ENCODE data around the gene MYRIP. TPM values are rescaled to one million over a fixed set of nuclear protein-coding genes. Genes with fewer than 3 reads are reported as not detected.

The MYRIP gene
- polyA plus RNA-seq, 4 donors = 0.81 to 4.5 (median 2.5) TPM

DNA sequence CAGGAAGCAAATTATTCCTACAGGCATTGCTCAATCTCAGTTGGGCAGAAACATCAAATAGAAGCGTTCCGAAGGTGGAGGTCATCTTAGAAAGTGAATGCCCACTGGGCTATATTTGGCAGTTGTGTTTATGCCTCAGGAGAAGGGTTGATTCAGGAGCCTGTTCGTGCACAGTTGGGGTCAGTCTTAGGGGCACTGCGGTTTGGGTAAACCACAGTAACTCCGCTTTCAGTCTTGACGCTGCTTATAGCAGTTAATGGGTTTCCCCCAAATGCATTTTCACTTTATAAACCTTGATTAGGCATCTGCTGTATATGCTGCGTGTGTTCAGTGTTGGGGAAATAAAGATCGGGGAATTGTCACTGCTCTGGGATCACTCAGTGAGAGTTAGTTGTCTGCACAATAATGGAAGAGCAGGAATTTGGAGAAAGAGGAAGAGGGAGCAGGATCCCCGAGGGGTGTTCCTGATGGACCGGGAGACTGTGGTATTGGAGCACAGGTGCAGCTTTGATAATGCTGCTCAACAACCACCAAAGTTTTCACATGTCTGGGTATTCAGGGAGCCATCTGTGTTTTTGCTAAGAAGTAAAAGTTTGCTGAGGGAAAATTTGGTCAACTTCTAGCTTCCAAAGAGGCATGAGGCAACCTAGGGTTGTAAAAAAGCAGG is 375.8 kb downstream of the MYRIP start:
- no peak for FAIRE-seq
- DNase-seq = no peak
- H3K4me3 ChIP-seq (ENCODE audit: low read depth in 1 of 3, low read length in 3 of 3) = no peak overlapping the region
- 67 to 81% (median 72%) methylated on average over 10 of the region's 10 CpGs for WGBS, 3 donors
- H3K4me1 ChIP-seq (ENCODE audit: control insufficient read depth in 3 of 3, insufficient read depth in 2 of 3, low read depth in 1 of 3, low read length in 2 of 3) = no peaks in the 10 kb centered on the region
- peaks cover 0 to 2% (median 0%) of the 10 kb centered on the region in 3 donors for H3K36me3 ChIP-seq (ENCODE audit: control insufficient read depth in 3 of 3, insufficient read depth in 2 of 3, low read depth in 1 of 3, low read length in 3 of 3)
- H3K27me3 ChIP-seq (ENCODE audit: control insufficient read depth in 3 of 3, insufficient read depth in 3 of 3, low read length in 3 of 3) = no peaks in the 10 kb centered on the region
- H3K27ac ChIP-seq (ENCODE audit: low read depth in 1 of 3, low read length in 2 of 3) = no peak overlapping the region
- no peaks in the 10 kb centered on the region for H3K9me3 ChIP-seq (ENCODE audit: control insufficient read depth in 2 of 2, insufficient read depth in 1 of 2, low read depth in 1 of 2, low read length in 1 of 2)

- H3K27me3 ChIP-seq (ENCODE audit: control insufficient read depth in 3 of 3, insufficient read depth in 3 of 3, low read length in 3 of 3) = no peaks in the 10 kb centered on the region
- H3K27ac ChIP-seq (ENCODE audit: low read depth in 1 of 3, low read length in 2 of 3) = no peak overlapping the region
- H3K4me3 ChIP-seq (ENCODE audit: low read depth in 1 of 3, low read length in 3 of 3) = no peak overlapping the region
- DNase-seq (peak in 1 of 2 donors; percentile 30), FAIRE-seq (no peak)
- H3K9me3 ChIP-seq (ENCODE audit: control insufficient read depth in 2 of 2, insufficient read depth in 1 of 2, low read depth in 1 of 2, low read length in 1 of 2) = no peaks in the 10 kb centered on the region
- no peaks in the 10 kb centered on the region for H3K4me1 ChIP-seq (ENCODE audit: control insufficient read depth in 3 of 3, insufficient read depth in 2 of 3, low read depth in 1 of 3, low read length in 2 of 3)
- H3K36me3 ChIP-seq (ENCODE audit: control insufficient read depth in 3 of 3, insufficient read depth in 2 of 3, low read depth in 1 of 3, low read length in 3 of 3) = peaks cover 0 to 5% (median 0%) of the 10 kb centered on the region in 3 donors
- 33 to 69% (median 48%) methylated on average over 2 of the region's 2 CpGs for WGBS, 3 donors
Observed at GRCh38 chr3:40186508-40186907, 377.1 kb downstream of the MYRIP start.

- 47 to 79% (median 69%) methylated on average over 3 of the region's 3 CpGs for WGBS, 3 donors
Observed at GRCh38 chr3:40187945-40188344, 378.5 kb downstream of the MYRIP start.

DNA sequence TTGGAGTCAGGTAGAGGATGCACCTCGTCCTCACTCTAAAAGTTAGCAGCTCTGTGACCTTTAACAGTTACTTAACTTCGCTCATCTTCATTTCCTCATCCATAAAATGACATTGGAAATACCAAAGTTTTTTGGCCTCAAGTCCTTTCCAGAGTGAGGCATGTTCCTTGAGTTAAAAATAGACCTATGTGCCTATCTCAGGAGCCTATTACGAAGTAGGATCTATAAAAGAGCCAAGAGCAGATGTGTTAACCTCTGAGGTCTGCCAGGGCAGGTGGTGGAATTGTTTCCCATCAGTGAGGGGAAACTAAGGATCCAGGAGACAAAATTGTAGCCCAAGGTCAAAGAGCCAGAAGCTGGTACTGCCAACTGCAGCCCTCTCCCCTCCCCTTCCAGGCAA is 379.7 kb downstream of the MYRIP start:
- peaks cover 0 to 5% (median 0%) of the 10 kb centered on the region in 3 donors for H3K36me3 ChIP-seq (ENCODE audit: control insufficient read depth in 3 of 3, insufficient read depth in 2 of 3, low read depth in 1 of 3, low read length in 3 of 3)
- H3K4me1 ChIP-seq (ENCODE audit: control insufficient read depth in 3 of 3, insufficient read depth in 2 of 3, low read depth in 1 of 3, low read length in 2 of 3) = no peaks in the 10 kb centered on the region
- no peaks in the 10 kb centered on the region for H3K27me3 ChIP-seq (ENCODE audit: control insufficient read depth in 3 of 3, insufficient read depth in 3 of 3, low read length in 3 of 3)
- no peak for FAIRE-seq
- no peak for DNase-seq
- H3K4me3 ChIP-seq (ENCODE audit: low read depth in 1 of 3, low read length in 3 of 3) = no peak overlapping the region
- no peak overlapping the region for H3K27ac ChIP-seq (ENCODE audit: low read depth in 1 of 3, low read length in 2 of 3)
- no peaks in the 10 kb centered on the region for H3K9me3 ChIP-seq (ENCODE audit: control insufficient read depth in 2 of 2, insufficient read depth in 1 of 2, low read depth in 1 of 2, low read length in 1 of 2)
- WGBS, 3 donors = 81 to 84% (median 84%) methylated on average over 3 of the region's 3 CpGs

More at GRCh38 chr3:40187945-40188344, 378.5 kb downstream of the MYRIP start:
- Histone ChIP-seq H3K4me1 (ENCODE audit: control insufficient read depth in 3 of 3, insufficient read depth in 2 of 3, low read depth in 1 of 3, low read length in 2 of 3) (no peaks in the 10 kb centered on the region), H3K27me3 (ENCODE audit: control insufficient read depth in 3 of 3, insufficient read depth in 3 of 3, low read length in 3 of 3) (no peaks in the 10 kb centered on the region), H3K4me3 (ENCODE audit: low read depth in 1 of 3, low read length in 3 of 3) (no peak overlapping the region), H3K9me3 (ENCODE audit: control insufficient read depth in 2 of 2, insufficient read depth in 1 of 2, low read depth in 1 of 2, low read length in 1 of 2) (no peaks in the 10 kb centered on the region), H3K36me3 (ENCODE audit: control insufficient read depth in 3 of 3, insufficient read depth in 2 of 3, low read depth in 1 of 3, low read length in 3 of 3) (peaks cover 0 to 5% (median 0%) of the 10 kb centered on the region in 3 donors), H3K27ac (ENCODE audit: low read depth in 1 of 3, low read length in 2 of 3) (no peak overlapping the region)
- DNase-seq (no peak), FAIRE-seq (no peak)

DNA sequence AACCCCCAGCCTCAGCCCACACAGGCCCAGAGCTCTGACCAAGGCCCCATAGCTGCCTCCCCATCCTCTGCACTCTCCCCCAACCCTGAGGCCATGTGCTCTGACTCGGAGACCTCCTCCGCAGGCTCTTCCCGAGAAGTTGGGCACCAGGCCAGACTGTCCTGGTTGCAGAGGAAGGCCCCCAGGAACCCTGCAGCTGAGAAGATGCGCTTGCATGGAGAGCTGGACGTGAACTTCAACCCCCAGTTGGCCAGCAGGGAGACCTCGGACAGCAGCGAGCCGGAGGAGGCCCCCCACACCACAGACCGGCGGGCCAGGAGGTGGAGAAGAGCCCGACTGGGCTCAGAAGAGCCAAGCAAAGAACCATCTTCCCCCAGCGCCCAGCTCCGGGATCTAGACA is 380.6 kb downstream of the MYRIP start:
- Histone ChIP-seq H3K9me3 (ENCODE audit: control insufficient read depth in 2 of 2, insufficient read depth in 1 of 2, low read depth in 1 of 2, low read length in 1 of 2) (no peaks in the 10 kb centered on the region), H3K4me1 (ENCODE audit: control insufficient read depth in 3 of 3, insufficient read depth in 2 of 3, low read depth in 1 of 3, low read length in 2 of 3) (no peaks in the 10 kb centered on the region), H3K27ac (ENCODE audit: low read depth in 1 of 3, low read length in 2 of 3) (no peak overlapping the region), H3K27me3 (ENCODE audit: control insufficient read depth in 3 of 3, insufficient read depth in 3 of 3, low read length in 3 of 3) (no peaks in the 10 kb centered on the region), H3K4me3 (ENCODE audit: low read depth in 1 of 3, low read length in 3 of 3) (no peak overlapping the region), H3K36me3 (ENCODE audit: control insufficient read depth in 3 of 3, insufficient read depth in 2 of 3, low read depth in 1 of 3, low read length in 3 of 3) (peaks cover 0 to 5% (median 0%) of the 10 kb centered on the region in 3 donors)
- 84 to 92% (median 88%) methylated on average over 13 of the region's 13 CpGs for WGBS, 3 donors
- no peak for DNase-seq
- no peak for FAIRE-seq

DNA sequence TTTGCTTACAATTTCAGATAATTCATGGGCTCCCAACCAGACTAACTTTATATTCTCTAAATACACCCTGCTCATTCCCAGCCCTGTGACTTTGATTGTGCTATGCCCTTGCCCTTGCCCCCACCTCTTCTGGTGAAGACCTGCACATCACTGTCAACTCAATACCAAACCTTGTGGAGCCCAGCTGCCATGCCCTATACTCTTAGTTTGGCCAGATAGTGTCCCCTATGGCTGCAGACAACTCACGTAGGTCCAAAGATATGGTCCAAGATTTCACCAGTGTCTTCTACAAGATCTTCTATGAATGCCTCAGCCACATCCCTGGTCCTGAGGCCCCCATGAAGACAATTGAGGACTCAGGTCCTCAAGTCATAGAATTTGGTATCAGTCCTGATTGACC is 381.8 kb downstream of the MYRIP start:
- 88 to 91% (median 89%) methylated on average over 1 of the region's 1 CpG for WGBS, 3 donors
- Histone ChIP-seq H3K36me3 (ENCODE audit: control insufficient read depth in 3 of 3, insufficient read depth in 2 of 3, low read depth in 1 of 3, low read length in 3 of 3) (peaks cover 0 to 5% (median 0%) of the 10 kb centered on the region in 3 donors), H3K9me3 (ENCODE audit: control insufficient read depth in 2 of 2, insufficient read depth in 1 of 2, low read depth in 1 of 2, low read length in 1 of 2) (no peaks in the 10 kb centered on the region), H3K27me3 (ENCODE audit: control insufficient read depth in 3 of 3, insufficient read depth in 3 of 3, low read length in 3 of 3) (no peaks in the 10 kb centered on the region), H3K4me1 (ENCODE audit: control insufficient read depth in 3 of 3, insufficient read depth in 2 of 3, low read depth in 1 of 3, low read length in 2 of 3) (no peaks in the 10 kb centered on the region), H3K4me3 (ENCODE audit: low read depth in 1 of 3, low read length in 3 of 3) (no peak overlapping the region), H3K27ac (ENCODE audit: low read depth in 1 of 3, low read length in 2 of 3) (no peak overlapping the region)
- no peak for FAIRE-seq
- no peak for DNase-seq

GRCh38 chr3:40191850-40192448 is 382.5 kb downstream of the MYRIP start:
- Histone ChIP-seq H3K27me3 (ENCODE audit: control insufficient read depth in 3 of 3, insufficient read depth in 3 of 3, low read length in 3 of 3) (no peaks in the 10 kb centered on the region), H3K9me3 (ENCODE audit: control insufficient read depth in 2 of 2, insufficient read depth in 1 of 2, low read depth in 1 of 2, low read length in 1 of 2) (no peaks in the 10 kb centered on the region), H3K4me1 (ENCODE audit: control insufficient read depth in 3 of 3, insufficient read depth in 2 of 3, low read depth in 1 of 3, low read length in 2 of 3) (no peaks in the 10 kb centered on the region), H3K27ac (ENCODE audit: low read depth in 1 of 3, low read length in 2 of 3) (no peak overlapping the region), H3K36me3 (ENCODE audit: control insufficient read depth in 3 of 3, insufficient read depth in 2 of 3, low read depth in 1 of 3, low read length in 3 of 3) (peaks cover 0 to 5% (median 0%) of the 10 kb centered on the region in 3 donors), H3K4me3 (ENCODE audit: low read depth in 1 of 3, low read length in 3 of 3) (no peak overlapping the region)
- peak; percentile 64 to 65 for DNase-seq
- FAIRE-seq = no peak
- WGBS, 3 donors = 33 to 34% (median 33%) methylated on average over 3 of the region's 3 CpGs

DNA sequence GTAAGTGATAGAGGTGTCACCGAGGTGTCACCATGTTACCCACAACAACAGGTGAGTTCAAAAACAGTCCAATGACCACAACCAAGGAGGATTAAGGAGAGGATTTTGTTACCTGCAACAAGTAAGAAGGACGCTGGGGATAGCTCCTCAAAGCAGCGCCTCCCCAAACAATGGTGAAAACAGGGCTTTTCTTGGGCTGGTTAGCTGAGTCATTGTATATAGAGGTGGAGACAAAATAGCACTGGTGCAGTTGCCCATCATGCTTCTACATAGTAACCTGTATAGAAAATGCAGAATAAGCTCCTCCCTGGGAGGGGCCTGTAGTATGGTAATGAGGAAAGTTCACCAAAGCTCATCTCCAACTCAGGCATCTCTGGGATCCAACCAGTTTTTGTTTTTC is 383.2 kb downstream of the MYRIP start:
- H3K4me3 ChIP-seq (ENCODE audit: low read depth in 1 of 3, low read length in 3 of 3) = no peak overlapping the region
- DNase-seq (no peak), FAIRE-seq (no peak)
- no peaks in the 10 kb centered on the region for H3K27me3 ChIP-seq (ENCODE audit: control insufficient read depth in 3 of 3, insufficient read depth in 3 of 3, low read length in 3 of 3)
- peaks cover 0 to 5% (median 0%) of the 10 kb centered on the region in 3 donors for H3K36me3 ChIP-seq (ENCODE audit: control insufficient read depth in 3 of 3, insufficient read depth in 2 of 3, low read depth in 1 of 3, low read length in 3 of 3)
- H3K27ac ChIP-seq (ENCODE audit: low read depth in 1 of 3, low read length in 2 of 3) = no peak overlapping the region
- no peaks in the 10 kb centered on the region for H3K4me1 ChIP-seq (ENCODE audit: control insufficient read depth in 3 of 3, insufficient read depth in 2 of 3, low read depth in 1 of 3, low read length in 2 of 3)
- WGBS, 3 donors = 82 to 85% (median 83%) methylated on average over 3 of the region's 3 CpGs
- no peaks in the 10 kb centered on the region for H3K9me3 ChIP-seq (ENCODE audit: control insufficient read depth in 2 of 2, insufficient read depth in 1 of 2, low read depth in 1 of 2, low read length in 1 of 2)
